CD14-positive monocyte (primary cell): ENCODE measurements around the gene PPP3R2. TPM values are rescaled to one million over a fixed set of nuclear protein-coding genes. Genes with fewer than 3 reads are reported as not detected.

ENCODE experiments used
- DNase-seq, 3 donors: peaks; one replicate each; pipeline ENCODE4 v3.0.0-alpha.2; 2011 to 2022
- H2AFZ ChIP-seq: 2 replicates; pipeline ENCODE4 v1.6.0; 2012; ENCODE audit warnings: mild to moderate bottlenecking, low read depth, low read length, inconsistent platforms; ENCODE audit not compliant: insufficient read depth, poor library complexity, severe bottlenecking
- H3K27ac ChIP-seq, 2 donors: 1 replicate in 1 of 2; 2 replicates in 1 of 2; pipeline ENCODE4 v1.5.1; 2012 to 2013; ENCODE audit warnings: low read length in 2 of 2, control low read depth in 1 of 2, inconsistent platforms in 1 of 2, low read depth in 1 of 2, mild to moderate bottlenecking in 1 of 2
- H3K27me3 ChIP-seq, 2 donors: one replicate each; pipeline versions ENCODE4 v1.6.0 to v1.6.1; 2011 to 2013; ENCODE audit warnings: low read length in 2 of 2; ENCODE audit not compliant: control insufficient read depth in 2 of 2, insufficient read depth in 2 of 2
- H3K36me3 ChIP-seq, 2 donors: replicated peaks in 1 of 2; 1 replicate in 1 of 2; 2 replicates in 1 of 2; pipeline versions ENCODE4 v1.5.1 to v1.6.1; 2012 to 2013; ENCODE audit warnings: low read length in 2 of 2, control low read depth in 1 of 2, inconsistent platforms in 1 of 2, mild to moderate bottlenecking in 1 of 2; ENCODE audit not compliant: insufficient read depth in 2 of 2, control insufficient read depth in 1 of 2
- H3K4me1 ChIP-seq, 2 donors: 1 replicate in 1 of 2; 2 replicates in 1 of 2; pipeline versions ENCODE4 v1.5.1 to v1.6.1; 2012 to 2013; ENCODE audit warnings: low read length in 2 of 2, control low read depth in 1 of 2, inconsistent platforms in 1 of 2, mild to moderate bottlenecking in 1 of 2, moderate library complexity in 1 of 2; ENCODE audit not compliant: insufficient read depth in 2 of 2, control insufficient read depth in 1 of 2
- H3K4me2 ChIP-seq: replicated peaks from 2 replicates; pipeline ENCODE3; 2012; ENCODE audit warnings: low read length, moderate library complexity, mild to moderate bottlenecking; ENCODE audit not compliant: poor library complexity, severe bottlenecking; ENCODE audit errors: extremely low read depth
- H3K4me3 ChIP-seq, 3 experiments: fragments of 200-600 bp in 1 of 3; sonication (generic) in 1 of 3; replicated peaks in 1 of 3; 1 replicate in 2 of 3; 2 replicates in 1 of 3; pipeline ENCODE4 v1.5.1; 2011 to 2013; ENCODE audit warnings: low read length in 3 of 3, mild to moderate bottlenecking in 3 of 3, control low read depth in 2 of 3, low read depth in 2 of 3, inconsistent platforms in 1 of 3, moderate library complexity in 1 of 3
- H3K79me2 ChIP-seq: 2 replicates; pipeline ENCODE4 v1.6.0; 2012; ENCODE audit warnings: mild to moderate bottlenecking, control low read depth, inconsistent platforms, low read length, moderate library complexity; ENCODE audit not compliant: insufficient read depth
- H3K9ac ChIP-seq: 2 replicates; pipeline ENCODE4 v1.6.0; 2017; ENCODE audit warnings: low read length, mild to moderate bottlenecking; ENCODE audit not compliant: insufficient read depth, poor library complexity, severe bottlenecking
- H3K9me3 ChIP-seq, 2 donors: replicated peaks in 1 of 2; 1 replicate in 1 of 2; 2 replicates in 1 of 2; pipeline versions ENCODE4 v1.5.1 to v1.6.1; 2012 to 2013; ENCODE audit warnings: low read length in 2 of 2, control low read depth in 1 of 2; ENCODE audit not compliant: control insufficient read depth in 1 of 2, insufficient read depth in 1 of 2
- H4K20me1 ChIP-seq: 2 replicates; pipeline ENCODE4 v1.6.0; 2012; ENCODE audit warnings: mild to moderate bottlenecking, low read length, control low read depth, moderate library complexity; ENCODE audit not compliant: insufficient read depth
- H3K27ac Mint-ChIP-seq, 7 donors: one replicate each; pipeline ENCODE4 v1.8.0; 2020; ENCODE audit warnings: mild to moderate bottlenecking in 7 of 7, mixed read lengths in 7 of 7, moderate library complexity in 6 of 7, inconsistent platforms in 2 of 7
- H3K27me3 Mint-ChIP-seq, 3 donors: one replicate each; pipeline ENCODE4 v1.8.0; 2021 to 2022; ENCODE audit warnings: low read depth in 3 of 3, mild to moderate bottlenecking in 3 of 3, mixed read lengths in 3 of 3, moderate library complexity in 3 of 3, inconsistent platforms in 1 of 3
- H3K36me3 Mint-ChIP-seq, 2 donors: one replicate each; pipeline ENCODE4 v1.8.0; 2020; ENCODE audit warnings: mixed read lengths in 2 of 2, inconsistent platforms in 1 of 2, mild to moderate bottlenecking in 1 of 2
- H3K4me1 Mint-ChIP-seq: one replicate; pipeline ENCODE4 v1.8.0; 2020; ENCODE audit warnings: mild to moderate bottlenecking, mixed read lengths
- H3K4me3 Mint-ChIP-seq, 2 donors: one replicate each; pipeline ENCODE4 v1.8.0; 2020; ENCODE audit warnings: mild to moderate bottlenecking in 2 of 2, mixed read lengths in 2 of 2, moderate library complexity in 1 of 2
- H3K9me3 Mint-ChIP-seq, 7 donors: one replicate each; pipeline ENCODE4 v1.8.0; 2020 to 2022; ENCODE audit warnings: mixed read lengths in 7 of 7, mild to moderate bottlenecking in 6 of 7, moderate library complexity in 6 of 7, inconsistent platforms in 2 of 7
- CTCF ChIP-seq: fragments of 200-600 bp; IDR thresholded peaks from one replicate; pipeline ENCODE4 v1.8.0; 2022; ENCODE audit warnings: antibody characterized with exemption, mild to moderate bottlenecking
- WGBS: methylation state at CpG from one replicate; pipeline ENCODE4 v1.1.5; 2013; ENCODE audit warnings: missing lambda C conversion rate; ENCODE audit not compliant: insufficient coverage; 5-methylcytosine and 5-hydroxymethylcytosine counted together
- intact Hi-C, 2 donors: fragments of 100-400 bp; cut with micrococcal nuclease; formaldehyde crosslinking; loops; one replicate each; pipeline versions ENCODE4 v1.15.0 to v1.15.1; 2023
- polyA plus RNA-seq, 3 donors: library from polyadenylated mRNA; depleted of rRNA in 1 of 3; unstranded in 2 of 3; stranded (reverse) in 1 of 3; fragments of 300-500 nt in 2 of 3; fragments of >200 nt in 1 of 3; fragmentation: Illumina TruSeq in 2 of 3; gene quantifications; 1 replicate in 2 of 3; 2 replicates in 1 of 3; pipeline ENCODE4 v1.2.3, GENCODE V29; 2012 to 2021

PPP3R2 gene
- polyA plus RNA-seq, 3 donors: 0.11 TPM; not detected in 2

GRCh38 chr9:101605547-101605946 lies 10.8 kb upstream of the PPP3R2 start:
- no peaks in the 10 kb centered on the region for H3K4me1 ChIP-seq
- TF ChIP-seq CTCF: no peak
- H3K79me2 ChIP-seq: no peaks in the 10 kb centered on the region
- no peaks in the 10 kb centered on the region for H4K20me1 ChIP-seq
- intact Hi-C loops: no loop called here
- Mint-ChIP-seq H3K4me3 (no peak overlapping the region), H3K9me3 (no peaks in the 10 kb centered on the region), H3K4me1 (peaks cover 4% of the 10 kb centered on the region), H3K27ac (no peak overlapping the region), H3K36me3 (no peaks in the 10 kb centered on the region), H3K27me3 (peaks cover 0 to 3% (median 2%) of the 10 kb centered on the region in 3 donors)
- H3K9me3 ChIP-seq: no peaks in the 10 kb centered on the region
- DNase-seq: no peak
- H3K4me2 ChIP-seq: no peak overlapping the region
- WGBS: no CpG with 5 or more reads among the region's 3 CpGs
- H3K36me3 ChIP-seq: no peaks in the 10 kb centered on the region
- no peak overlapping the region for H3K27ac ChIP-seq
- no peak overlapping the region for H2AFZ ChIP-seq
- H3K9ac ChIP-seq: no peak overlapping the region
- no peak overlapping the region for H3K4me3 ChIP-seq
- peaks cover 0 to 2% of the 10 kb centered on the region in 2 donors for H3K27me3 ChIP-seq

GRCh38 chr9:101604296-101604695 lies 9.5 kb upstream of the PPP3R2 start:
- Histone ChIP-seq H3K9me3 (no peaks in the 10 kb centered on the region), H3K4me1 (no peaks in the 10 kb centered on the region), H3K4me3 (no peak overlapping the region), H3K4me2 (no peak overlapping the region), H4K20me1 (no peaks in the 10 kb centered on the region), H3K27me3 (peaks cover 0 to 5% of the 10 kb centered on the region in 2 donors), H3K27ac (no peak overlapping the region), H3K36me3 (no peaks in the 10 kb centered on the region), H2AFZ (no peak overlapping the region), H3K9ac (no peak overlapping the region), H3K79me2 (no peaks in the 10 kb centered on the region)
- WGBS: no CpG with 5 or more reads among the region's 2 CpGs
- TF ChIP-seq CTCF: no peak
- Mint-ChIP-seq H3K9me3 (no peaks in the 10 kb centered on the region), H3K27ac (no peak overlapping the region), H3K36me3 (no peaks in the 10 kb centered on the region), H3K4me1 (peaks cover 4% of the 10 kb centered on the region), H3K27me3 (peaks cover 0 to 3% (median 2%) of the 10 kb centered on the region in 3 donors), H3K4me3 (no peak overlapping the region)
- intact Hi-C loops: no loop called here
- no peak for DNase-seq
